Ascending aorta (tissue), 2 donors: Measurements from ENCODE around the gene WDR62. TPM values are rescaled to one million over a fixed set of nuclear protein-coding genes. Genes with fewer than 3 reads are reported as not detected.

Source experiments
- DNase-seq, 2 donors: peaks; one replicate each; pipeline ENCODE4 v3.0.0-alpha.2; 2019; ENCODE audit warnings: low spot score in 2 of 2
- H3K27ac ChIP-seq, 2 donors: fragments of 200-600 bp; sonication (generic); one replicate each; pipeline ENCODE4 v1.5.1; 2016 to 2017; ENCODE audit warnings: mild to moderate bottlenecking in 1 of 2
- H3K27me3 ChIP-seq: fragments of 200-600 bp; sonication (generic); one replicate; pipeline ENCODE4 v1.5.1; 2017
- H3K36me3 ChIP-seq, 2 donors: fragments of 200-600 bp; sonication (generic); one replicate each; pipeline ENCODE4 v1.5.1; 2016
- H3K4me1 ChIP-seq, 2 donors: fragments of 200-600 bp; sonication (generic); one replicate each; pipeline ENCODE4 v1.5.1; 2016 to 2017; ENCODE audit warnings: mild to moderate bottlenecking in 1 of 2
- H3K4me3 ChIP-seq, 2 donors: fragments of 200-600 bp; sonication (generic); one replicate each; pipeline ENCODE4 v1.5.1; 2016 to 2017; ENCODE audit warnings: mild to moderate bottlenecking in 1 of 2
- H3K9me3 ChIP-seq, 2 donors: fragments of 200-600 bp; sonication (generic); one replicate each; pipeline ENCODE4 v1.5.1; 2016
- intact Hi-C: fragments of 100-400 bp; cut with DNase I; formaldehyde crosslinking; loops from one replicate; pipeline ENCODE4 v1.15.1; 2023
- total RNA-seq: library from RNA; depleted of rRNA; stranded (reverse); fragments of >200 nt; gene quantifications from one replicate; pipeline ENCODE4 v1.1.0, GENCODE V29; 2016
- TF ChIP-seq, protein P1 (sequence below), 3 experiments: fragments of 200-600 bp in 2 of 3; fragments of 450-650 bp in 1 of 3; sonication (generic) in 2 of 3; IDR thresholded peaks; one replicate each; pipeline ENCODE4 v1.5.1; 2016 to 2019; ENCODE audit warnings: antibody characterized with exemption in 3 of 3, mild to moderate bottlenecking in 1 of 3, moderate library complexity in 1 of 3

The WDR62 gene
- total RNA-seq, 1 donor from 2014 or later, result not detected

DNA sequence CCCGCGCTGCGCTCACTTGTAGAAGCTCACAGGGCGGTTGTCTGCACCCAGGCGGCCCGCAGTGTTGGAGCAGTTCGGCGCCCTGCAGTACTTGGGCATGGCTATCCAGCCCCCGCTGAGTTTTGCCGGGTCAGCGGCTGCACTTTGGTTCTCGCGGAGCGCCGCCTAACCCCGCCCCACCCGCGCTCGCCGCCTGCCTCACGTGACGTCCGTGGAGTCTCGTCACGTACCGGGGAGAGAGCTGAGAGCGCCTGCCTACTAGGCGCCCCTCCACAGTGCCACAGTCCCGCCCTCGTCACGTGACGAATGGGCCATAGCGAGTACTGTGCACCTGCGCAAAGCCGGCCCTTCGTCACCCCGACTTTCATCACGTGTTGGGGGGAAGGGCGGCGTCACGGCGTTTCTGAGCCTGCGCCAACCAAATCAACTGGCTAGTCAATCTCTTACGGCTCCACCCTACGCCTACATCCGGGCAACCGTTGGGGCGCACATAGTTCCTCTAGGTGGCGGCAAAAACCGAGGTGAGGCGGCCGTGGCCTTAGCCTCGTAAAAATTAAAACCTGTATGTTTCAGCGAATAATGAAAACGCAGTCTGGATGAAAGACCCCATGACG is 471 bp upstream of the WDR62 start, which contains the start of gene THAP8:
Gene THAP8 (minus strand): TSS at position 167 of the 614 bp plus-strand sequence. CDS start 68 bp downstream, at position 99.
- intact Hi-C loops, result loop anchor here (1.0 to 10.0 kb wide), 10 partner anchors 22 to 409 kb away; partner anchors contain the start of genes ALKBH6, ARHGAP33, CLIP3 and COX6B1
- Histone ChIP-seq H3K4me3 (peak within 1 kb of the TSS; percentile 71 to 80), H3K4me1 (peaks cover 0 to 6% of the 10 kb centered on the region in 2 donors), H3K36me3 (no peaks in the 10 kb centered on the region), H3K27me3 (no peaks in the 10 kb centered on the region), H3K27ac (peak within 1 kb of the TSS; percentile 91 to 92), H3K9me3 (no peaks in the 10 kb centered on the region)
- peak; percentile 100 for DNase-seq
- TF ChIP-seq, protein P1, sequence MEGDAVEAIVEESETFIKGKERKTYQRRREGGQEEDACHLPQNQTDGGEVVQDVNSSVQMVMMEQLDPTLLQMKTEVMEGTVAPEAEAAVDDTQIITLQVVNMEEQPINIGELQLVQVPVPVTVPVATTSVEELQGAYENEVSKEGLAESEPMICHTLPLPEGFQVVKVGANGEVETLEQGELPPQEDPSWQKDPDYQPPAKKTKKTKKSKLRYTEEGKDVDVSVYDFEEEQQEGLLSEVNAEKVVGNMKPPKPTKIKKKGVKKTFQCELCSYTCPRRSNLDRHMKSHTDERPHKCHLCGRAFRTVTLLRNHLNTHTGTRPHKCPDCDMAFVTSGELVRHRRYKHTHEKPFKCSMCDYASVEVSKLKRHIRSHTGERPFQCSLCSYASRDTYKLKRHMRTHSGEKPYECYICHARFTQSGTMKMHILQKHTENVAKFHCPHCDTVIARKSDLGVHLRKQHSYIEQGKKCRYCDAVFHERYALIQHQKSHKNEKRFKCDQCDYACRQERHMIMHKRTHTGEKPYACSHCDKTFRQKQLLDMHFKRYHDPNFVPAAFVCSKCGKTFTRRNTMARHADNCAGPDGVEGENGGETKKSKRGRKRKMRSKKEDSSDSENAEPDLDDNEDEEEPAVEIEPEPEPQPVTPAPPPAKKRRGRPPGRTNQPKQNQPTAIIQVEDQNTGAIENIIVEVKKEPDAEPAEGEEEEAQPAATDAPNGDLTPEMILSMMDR (IDR thresholded peaks at IDR 0.05), result peak; percentile 57 to 64 (median 57)

DNA sequence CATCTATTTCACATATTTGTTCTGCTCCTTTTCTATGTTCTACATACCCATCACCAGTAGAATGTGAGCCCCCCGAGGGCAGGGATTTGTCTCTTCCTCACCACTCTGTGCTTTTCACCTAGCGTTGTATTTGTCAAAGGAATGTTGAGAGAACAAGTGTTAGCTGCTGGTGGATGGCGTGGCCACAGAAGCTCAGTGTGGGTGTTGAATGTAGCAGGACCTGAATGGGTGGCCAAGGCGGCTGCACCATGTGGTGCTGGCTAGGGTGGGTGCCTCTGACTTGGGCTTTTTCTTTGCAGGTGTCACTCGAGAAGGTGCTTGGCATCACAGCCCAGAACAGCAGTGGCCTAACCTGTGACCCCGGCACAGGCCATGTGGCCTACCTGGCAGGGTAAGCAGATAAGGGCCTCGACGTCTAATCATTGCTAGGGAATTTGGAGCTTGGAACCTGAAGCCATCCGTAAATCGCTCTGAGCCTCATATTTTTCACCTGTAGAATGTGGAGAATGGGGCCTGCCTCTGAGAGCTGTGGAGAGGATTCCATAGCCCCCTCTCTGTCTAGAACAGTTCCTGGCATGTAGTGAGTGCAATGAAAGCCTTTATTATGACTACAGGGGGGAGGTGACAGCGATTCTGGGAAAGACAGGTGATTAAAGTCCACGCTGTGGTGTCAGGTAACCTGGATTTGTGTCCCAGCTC is 3.9 kb downstream of the WDR62 start:
- Histone ChIP-seq H3K9me3 (no peaks in the 10 kb centered on the region), H3K4me1 (peaks cover 0 to 6% of the 10 kb centered on the region in 2 donors), H3K4me3 (no peak overlapping the region), H3K27ac (no peak overlapping the region), H3K36me3 (no peaks in the 10 kb centered on the region), H3K27me3 (no peaks in the 10 kb centered on the region)
- intact Hi-C loops, result loop anchor here (10.0 kb wide), 2 partner anchors 156 to 414 kb away; partner anchors contain the start of genes COX6B1, ETV2, ZNF146 and ZNF565
- no peak for DNase-seq
- TF ChIP-seq, protein P1 (IDR thresholded peaks at IDR 0.05), result no peak

DNA sequence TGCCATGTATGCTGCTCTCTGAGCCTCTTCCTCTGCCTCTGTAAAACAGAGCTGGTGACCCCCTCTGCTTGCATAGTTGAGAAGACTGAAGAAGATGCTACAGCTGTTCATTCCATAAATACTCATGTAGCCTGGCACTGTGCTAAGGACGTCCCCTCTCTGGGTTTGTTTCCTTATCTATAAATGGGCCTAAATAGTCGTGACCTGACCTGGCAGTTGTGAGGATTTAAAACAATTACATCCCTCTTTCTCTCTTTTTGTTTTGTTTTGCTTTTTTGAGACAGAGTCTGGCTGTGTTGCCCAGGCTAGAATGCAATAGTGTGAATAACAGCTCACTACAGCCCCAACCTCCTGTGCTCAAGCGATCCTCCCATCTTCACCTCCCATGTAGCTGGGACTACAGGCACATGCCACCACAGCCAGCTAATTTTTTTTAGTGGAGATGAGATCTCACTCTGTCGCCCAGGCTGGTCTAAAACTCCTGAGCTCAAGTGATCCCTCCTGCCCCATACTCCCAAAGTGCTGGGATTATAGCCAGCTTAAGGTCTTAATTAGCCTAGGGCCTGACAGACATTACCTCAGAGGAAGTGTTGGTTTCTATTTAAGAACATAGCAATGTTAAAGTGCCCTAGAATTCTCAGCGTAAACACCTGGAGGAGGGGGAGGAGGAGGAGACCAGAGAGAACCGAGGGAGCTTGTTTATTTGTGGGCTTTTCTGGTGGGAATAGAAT is 4.6 kb downstream of the WDR62 start:
- H3K9me3 ChIP-seq, result no peaks in the 10 kb centered on the region

DNA sequence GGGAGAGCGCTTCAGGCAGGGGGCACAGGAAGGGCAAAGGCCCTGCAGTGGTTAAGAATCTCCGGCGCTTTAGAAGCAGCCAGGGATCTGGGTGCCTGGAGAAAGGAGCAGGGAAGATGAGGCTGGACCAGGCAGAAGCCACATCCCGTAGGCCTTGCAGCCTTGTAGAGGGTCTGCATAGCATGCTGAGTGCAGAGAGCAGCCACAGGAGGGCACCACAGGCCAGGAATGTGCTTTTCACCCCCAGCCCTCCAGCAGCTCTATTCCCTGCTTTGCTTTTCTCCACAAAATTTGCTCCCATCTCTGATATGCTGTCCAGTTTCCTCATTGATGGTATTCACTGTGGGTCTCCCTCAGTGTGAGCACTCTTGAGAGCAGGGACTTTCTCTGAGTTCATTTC is 5.7 kb downstream of the WDR62 start:
- Histone ChIP-seq H3K27me3 (no peaks in the 10 kb centered on the region), H3K4me3 (no peak overlapping the region), H3K9me3 (no peaks in the 10 kb centered on the region), H3K4me1 (peaks cover 0 to 2% of the 10 kb centered on the region in 2 donors), H3K27ac (no peak overlapping the region), H3K36me3 (no peaks in the 10 kb centered on the region)
- TF ChIP-seq, protein P1 (IDR thresholded peaks at IDR 0.05), result peak in 1 of 3 experiments; percentile 32
- DNase-seq, result no peak
- intact Hi-C loops, result no loop called here

More for the DNA sequence above, 4.6 kb downstream of the WDR62 start:
- Histone ChIP-seq H3K4me3 (no peak overlapping the region), H3K4me1 (peaks cover 0 to 6% of the 10 kb centered on the region in 2 donors), H3K27ac (no peak overlapping the region), H3K36me3 (no peaks in the 10 kb centered on the region), H3K27me3 (no peaks in the 10 kb centered on the region)
- intact Hi-C loops, result loop anchor here (10.0 kb wide), 2 partner anchors 155 to 415 kb away; partner anchors contain the start of genes COX6B1, ETV2, ZNF146 and ZNF565
- no peak for DNase-seq
- TF ChIP-seq, protein P1 (IDR thresholded peaks at IDR 0.05), result no peak

DNA sequence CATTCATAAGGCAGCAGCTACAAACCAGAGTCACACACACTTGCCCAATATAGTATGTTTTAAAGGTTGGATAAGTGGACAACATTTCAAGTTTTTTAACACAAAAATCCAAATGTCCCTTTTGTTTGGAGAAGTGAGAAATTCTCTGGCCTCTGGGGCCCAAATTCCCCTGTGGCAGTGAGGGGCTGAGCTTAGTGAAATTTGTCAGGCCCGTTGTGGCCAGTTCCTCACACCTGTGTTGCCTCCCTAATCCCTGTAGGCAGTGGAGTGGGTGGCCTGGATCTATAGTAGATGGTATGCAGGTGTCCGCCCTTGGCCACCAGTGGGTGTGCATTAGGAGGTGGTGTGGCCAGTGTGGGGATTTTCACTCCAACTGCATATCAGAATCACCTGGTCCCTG is 6.7 kb downstream of the WDR62 start:
- TF ChIP-seq, protein P1 (IDR thresholded peaks at IDR 0.05), result no peak
- Histone ChIP-seq H3K27me3 (no peaks in the 10 kb centered on the region), H3K36me3 (no peaks in the 10 kb centered on the region), H3K27ac (no peak overlapping the region), H3K4me3 (no peak overlapping the region), H3K4me1 (no peaks in the 10 kb centered on the region), H3K9me3 (no peaks in the 10 kb centered on the region)
- intact Hi-C loops, result no loop called here
- no peak for DNase-seq
